Sigmoid colon (tissue), 7 donors: ENCODE results near the gene SLC39A11. TPM values are rescaled to one million over a fixed set of nuclear protein-coding genes. Genes with fewer than 3 reads are reported as not detected.

Source experiments
- DNase-seq: peaks from one replicate; pipeline ENCODE4 v3.0.0-alpha.2; 2019
- H3K27ac ChIP-seq, 4 donors: fragments of 200-600 bp; sonication (generic); one replicate each; pipeline ENCODE4 v1.5.1; 2016 to 2019; ENCODE audit warnings: mild to moderate bottlenecking in 1 of 4
- H3K27me3 ChIP-seq, 3 donors: fragments of 200-600 bp; sonication (generic); one replicate each; pipeline ENCODE4 v1.5.1; 2019; ENCODE audit warnings: mild to moderate bottlenecking in 1 of 3
- H3K36me3 ChIP-seq, 4 donors: fragments of 200-600 bp; sonication (generic); one replicate each; pipeline ENCODE4 v1.5.1; 2016 to 2019
- H3K4me1 ChIP-seq, 4 donors: fragments of 200-600 bp; sonication (generic); one replicate each; pipeline ENCODE4 v1.5.1; 2017 to 2019
- H3K4me3 ChIP-seq, 4 donors: fragments of 200-600 bp; sonication (generic); one replicate each; pipeline ENCODE4 v1.5.1; 2017 to 2019; ENCODE audit warnings: mild to moderate bottlenecking in 2 of 4, moderate library complexity in 1 of 4
- H3K9me3 ChIP-seq, 4 donors: fragments of 200-600 bp in 3 of 4; sonication (generic) in 3 of 4; one replicate each; pipeline versions ENCODE4 v1.5.1 to v1.6.1; 2013 to 2019
- CTCF ChIP-seq, 4 experiments: fragments of 450-650 bp in 3 of 4; fragments of 200-600 bp in 1 of 4; IDR thresholded peaks; one replicate each; pipeline ENCODE4 v1.5.1; 2016 to 2019; ENCODE audit warnings: antibody characterized with exemption in 4 of 4, mild to moderate bottlenecking in 3 of 4, moderate library complexity in 2 of 4
- EP300 ChIP-seq, 4 donors: sonication (generic); formaldehyde crosslinking; IDR thresholded peaks; one replicate each; pipeline ENCODE4 v1.6.1; 2017; ENCODE audit warnings: antibody characterized with exemption in 4 of 4
- POLR2A ChIP-seq, 2 donors: fragments of 450-650 bp; IDR thresholded peaks; one replicate each; pipeline ENCODE4 v1.6.1; 2016; ENCODE audit warnings: antibody characterized with exemption in 2 of 2, mild to moderate bottlenecking in 2 of 2, moderate library complexity in 2 of 2
- POLR2AphosphoS5 ChIP-seq, 4 donors: sonication (generic); formaldehyde crosslinking; IDR thresholded peaks; one replicate each; pipeline ENCODE4 v1.6.1; 2017; ENCODE audit warnings: antibody characterized with exemption in 4 of 4
- WGBS, 2 donors: extraction: QIAGEN DNeasy Blood & Tissue Kit; methylation state at CpG; one replicate each; pipeline ENCODE4 v1.1.7; 2013; 5-methylcytosine and 5-hydroxymethylcytosine counted together
- intact Hi-C: fragments of 100-400 bp; cut with DNase I; formaldehyde crosslinking; loops from one replicate; pipeline ENCODE4 v1.15.1; 2023
- polyA plus RNA-seq, 3 donors: library from polyadenylated mRNA; stranded (reverse); fragments of 200-250 nt; gene quantifications; one replicate each; pipeline ENCODE4 v1.2.3, GENCODE V29; 2013
- total RNA-seq, 4 donors: library from RNA; depleted of rRNA; stranded (reverse); fragments of >200 nt; gene quantifications; one replicate each; pipeline ENCODE4 v1.1.0, GENCODE V29; 2016
- donor health status: healthy with polysubstance abuse.
- donor health status: Bipolar disorder and iron deficiency.
- donor health status: healthy.

SLC39A11 gene
- total and polyA plus RNA-seq, 7 donors: 7.6 to 16.4 (median 8.4) TPM

GRCh38 chr17:72806011-72806410 lies 286.5 kb downstream of the SLC39A11 start:
- WGBS, 2 donors: 82 to 85% methylated on average over 5 of the region's 5 CpGs

GRCh38 chr17:72804949-72805707 lies 287.4 kb downstream of the SLC39A11 start:
- Histone ChIP-seq H3K27me3 (no peaks in the 10 kb centered on the region), H3K9me3 (peaks cover 0 to 5% (median 2%) of the 10 kb centered on the region in 4 donors), H3K36me3 (no peaks in the 10 kb centered on the region), H3K27ac (no peak overlapping the region), H3K4me1 (no peaks in the 10 kb centered on the region), H3K4me3 (no peak overlapping the region)
- intact Hi-C loops: no loop called here
- WGBS, 2 donors: 91 to 94% methylated on average over 9 of the region's 9 CpGs
- no peak for DNase-seq
- TF ChIP-seq POLR2A (IDR thresholded peaks at IDR 0.05) (no peak), POLR2AphosphoS5 (IDR thresholded peaks at IDR 0.05) (no peak), EP300 (IDR thresholded peaks at IDR 0.05) (no peak), CTCF (IDR thresholded peaks at IDR 0.05) (no peak)

More at GRCh38 chr17:72806011-72806410, 286.5 kb downstream of the SLC39A11 start:
- TF ChIP-seq EP300 (IDR thresholded peaks at IDR 0.05) (no peak), POLR2A (IDR thresholded peaks at IDR 0.05) (no peak), CTCF (IDR thresholded peaks at IDR 0.05) (no peak), POLR2AphosphoS5 (IDR thresholded peaks at IDR 0.05) (no peak)
- no peak overlapping the region for H3K27ac ChIP-seq
- intact Hi-C loops: no loop called here
- H3K27me3 ChIP-seq: no peaks in the 10 kb centered on the region
- DNase-seq: no peak
- H3K4me1 ChIP-seq: no peaks in the 10 kb centered on the region
- no peak overlapping the region for H3K4me3 ChIP-seq
- H3K36me3 ChIP-seq: peaks cover 0 to under 1% (median 0%) of the 10 kb centered on the region in 4 donors
- H3K9me3 ChIP-seq: peaks cover 0 to under 1% (median under 1%) of the 10 kb centered on the region in 4 donors

- no peak overlapping the region for H3K4me3 ChIP-seq
- H3K36me3 ChIP-seq: no peaks in the 10 kb centered on the region
- H3K4me1 ChIP-seq: no peaks in the 10 kb centered on the region
- no peak for DNase-seq
- intact Hi-C loops: no loop called here
- H3K9me3 ChIP-seq: peaks cover 3 to 6% (median 4%) of the 10 kb centered on the region in 4 donors
- no peaks in the 10 kb centered on the region for H3K27me3 ChIP-seq
- H3K27ac ChIP-seq: no peak overlapping the region
- TF ChIP-seq POLR2A (IDR thresholded peaks at IDR 0.05) (no peak), EP300 (IDR thresholded peaks at IDR 0.05) (no peak), CTCF (IDR thresholded peaks at IDR 0.05) (no peak), POLR2AphosphoS5 (IDR thresholded peaks at IDR 0.05) (no peak)
- 80 to 85% methylated on average over 8 of the region's 8 CpGs for WGBS, 2 donors
These were observed 289.8 kb downstream of the SLC39A11 start for GRCh38 chr17:72802726-72803125.

GRCh38 chr17:72797142-72797541 lies 295.3 kb downstream of the SLC39A11 start:
- no peaks in the 10 kb centered on the region for H3K36me3 ChIP-seq
- H3K9me3 ChIP-seq: peaks cover 4 to 11% (median 7%) of the 10 kb centered on the region in 4 donors
- H3K27ac ChIP-seq: no peak overlapping the region
- WGBS, 2 donors: 70 to 97% methylated on average over 2 of the region's 2 CpGs
- no peaks in the 10 kb centered on the region for H3K4me1 ChIP-seq
- DNase-seq: no peak
- no peak overlapping the region for H3K4me3 ChIP-seq
- TF ChIP-seq POLR2A (IDR thresholded peaks at IDR 0.05) (no peak), EP300 (IDR thresholded peaks at IDR 0.05) (no peak), POLR2AphosphoS5 (IDR thresholded peaks at IDR 0.05) (no peak), CTCF (IDR thresholded peaks at IDR 0.05) (no peak)
- H3K27me3 ChIP-seq: no peaks in the 10 kb centered on the region
- intact Hi-C loops: no loop called here
